Measurements from ENCODE around the gene RBFOX1. TPM values are rescaled to one million over a fixed set of nuclear protein-coding genes. Genes with fewer than 3 reads are reported as not detected.

RBFOX1 gene
- total RNA-seq, 1 experiment from 2014 or later = not detected

DNA sequence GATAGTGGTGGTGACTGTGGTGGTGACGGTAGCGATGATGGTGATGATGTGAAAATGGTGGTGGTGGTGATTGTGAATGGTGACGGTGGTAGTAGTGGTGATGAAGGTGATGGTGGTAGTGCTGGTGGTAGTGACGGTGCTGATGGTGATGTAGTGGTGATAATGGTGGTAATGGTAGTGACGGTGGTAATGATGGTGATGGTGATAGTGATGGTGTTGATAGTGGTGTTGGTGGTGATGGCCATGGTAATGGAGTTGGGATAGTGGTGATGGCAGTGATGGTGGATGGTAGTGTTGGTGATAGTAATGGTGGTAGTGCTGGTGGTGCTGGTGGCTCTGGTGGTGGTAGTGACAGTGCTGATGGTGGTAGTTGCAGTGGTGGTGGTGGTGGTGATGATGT is 14.7 kb upstream of the RBFOX1 start:
- Histone ChIP-seq H3K4me1 (replicated peaks) (no peaks in the 10 kb centered on the region), H3K27me3 (replicated peaks) (no peaks in the 10 kb centered on the region), H3K27ac (no peak overlapping the region), H3K36me3 (no peaks in the 10 kb centered on the region), H3K9me3 (replicated peaks) (0 out of 2 replicates have a peak, but pooled peaks cover 3% of the 10 kb centered on the region), H3K4me3 (no peak overlapping the region)
- DNase-seq (ENCODE audit: low read depth in 1 of 2, low spot score in 2 of 2) = no peak

DNA sequence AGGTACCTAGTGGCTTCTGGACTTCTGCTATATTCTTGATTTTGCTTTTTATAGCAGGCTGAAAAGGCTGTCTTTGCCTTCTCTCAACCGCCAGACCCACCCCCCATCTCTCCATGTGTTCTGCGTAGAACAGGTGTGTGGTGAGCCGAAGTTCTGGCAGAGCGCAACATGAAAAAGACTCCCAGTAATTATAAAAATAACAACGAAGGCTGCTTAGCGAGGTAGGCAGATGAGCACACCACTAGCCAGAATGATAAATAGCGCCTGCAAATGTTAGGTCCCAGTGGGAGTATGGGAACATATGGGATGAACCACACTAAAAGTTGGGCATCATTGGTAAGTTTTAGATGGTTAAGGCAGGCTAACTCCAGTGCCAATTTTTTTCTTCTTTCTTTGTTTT is 14.0 kb upstream of the RBFOX1 start:
- H3K9me3 ChIP-seq (replicated peaks) = 0 out of 2 replicates have a peak, but pooled peaks cover 3% of the 10 kb centered on the region
- H3K4me1 ChIP-seq (replicated peaks) = no peaks in the 10 kb centered on the region
- no peak overlapping the region for H3K27ac ChIP-seq
- no peak for DNase-seq (ENCODE audit: low read depth in 1 of 2, low spot score in 2 of 2)
- H3K4me3 ChIP-seq = no peak overlapping the region
- H3K27me3 ChIP-seq (replicated peaks) = no peaks in the 10 kb centered on the region
- no peaks in the 10 kb centered on the region for H3K36me3 ChIP-seq

- no peak overlapping the region for H3K27ac ChIP-seq
- DNase-seq (ENCODE audit: low read depth in 1 of 2, low spot score in 2 of 2) = no peak
- H3K27me3 ChIP-seq (replicated peaks) = no peaks in the 10 kb centered on the region
- no peak overlapping the region for H3K4me3 ChIP-seq
- H3K4me1 ChIP-seq (replicated peaks) = no peaks in the 10 kb centered on the region
- no peaks in the 10 kb centered on the region for H3K36me3 ChIP-seq
- peaks cover 4% of the 10 kb centered on the region; the same call in 1 of the 2 replicates for H3K9me3 ChIP-seq (replicated peaks)
These were observed 13.1 kb upstream of the RBFOX1 start for GRCh38 chr16:7319514-7319913.

GRCh38 chr16:7321661-7322060 is 11.0 kb upstream of the RBFOX1 start:
- DNase-seq (ENCODE audit: low read depth in 1 of 2, low spot score in 2 of 2) = no peak
- peaks cover 4% of the 10 kb centered on the region; the same call in 1 of the 2 replicates for H3K9me3 ChIP-seq (replicated peaks)
- H3K27me3 ChIP-seq (replicated peaks) = no peaks in the 10 kb centered on the region
- no peak overlapping the region for H3K27ac ChIP-seq
- no peak overlapping the region for H3K4me3 ChIP-seq
- no peaks in the 10 kb centered on the region for H3K4me1 ChIP-seq (replicated peaks)
- H3K36me3 ChIP-seq = no peaks in the 10 kb centered on the region

DNA sequence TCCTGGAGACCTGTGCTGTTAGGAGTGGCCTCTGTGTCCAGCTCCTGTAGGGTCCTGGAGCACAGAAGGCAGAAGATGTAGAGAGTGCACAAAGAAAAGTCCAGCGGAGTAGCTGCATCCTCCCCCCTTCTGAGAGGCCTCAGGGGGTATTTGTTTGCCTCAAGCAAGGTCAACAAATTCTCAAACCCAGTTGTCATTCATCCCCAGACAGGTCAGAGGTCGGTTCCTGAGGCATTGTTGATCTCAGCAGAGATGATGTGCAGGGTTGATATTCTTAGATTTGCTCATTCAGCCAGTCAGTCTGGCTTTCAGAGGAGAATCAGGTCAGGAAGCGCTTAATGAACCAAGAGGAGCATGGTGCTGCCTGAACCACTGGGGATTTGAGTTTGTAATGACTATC is 8.3 kb upstream of the RBFOX1 start:
- H3K36me3 ChIP-seq = no peaks in the 10 kb centered on the region
- H3K9me3 ChIP-seq (replicated peaks) = peaks cover 4% of the 10 kb centered on the region; the same call in 1 of the 2 replicates
- no peaks in the 10 kb centered on the region for H3K4me1 ChIP-seq (replicated peaks)
- H3K27ac ChIP-seq = no peak overlapping the region
- H3K27me3 ChIP-seq (replicated peaks) = no peaks in the 10 kb centered on the region
- no peak for DNase-seq (ENCODE audit: low read depth in 1 of 2, low spot score in 2 of 2)
- H3K4me3 ChIP-seq = no peak overlapping the region

DNA sequence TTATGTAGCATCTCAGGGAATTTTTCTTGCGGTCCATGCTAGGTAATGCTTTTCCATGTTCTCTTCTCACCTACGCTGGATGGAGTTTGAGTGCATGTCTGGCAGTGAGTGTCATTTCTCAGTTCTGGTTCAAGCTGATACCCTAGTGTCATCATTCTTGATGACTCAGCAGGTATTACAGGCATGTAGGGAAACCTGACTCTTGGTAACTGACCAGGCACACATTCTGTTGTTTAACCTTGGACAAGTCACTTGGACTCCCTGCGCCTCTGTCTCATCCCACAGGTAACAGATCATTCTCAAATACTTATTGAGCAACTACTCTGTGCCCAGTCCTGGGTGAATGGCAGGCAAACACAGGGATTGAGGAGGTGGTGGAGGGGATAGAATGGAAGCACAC is 6.8 kb upstream of the RBFOX1 start:
- no peak for DNase-seq (ENCODE audit: low read depth in 1 of 2, low spot score in 2 of 2)
- Histone ChIP-seq H3K27ac (no peak overlapping the region), H3K9me3 (replicated peaks) (peaks cover 4% of the 10 kb centered on the region; the same call in 1 of the 2 replicates), H3K4me1 (replicated peaks) (no peaks in the 10 kb centered on the region), H3K36me3 (no peaks in the 10 kb centered on the region), H3K4me3 (no peak overlapping the region), H3K27me3 (replicated peaks) (no peaks in the 10 kb centered on the region)

GRCh38 chr16:7330709-7331108 is 1.9 kb upstream of the RBFOX1 start:
- Histone ChIP-seq H3K27ac (no peak overlapping the region), H3K9me3 (replicated peaks) (0 out of 2 replicates have a peak, but pooled peaks cover 3% of the 10 kb centered on the region), H3K27me3 (replicated peaks) (no peaks in the 10 kb centered on the region), H3K4me3 (no peak overlapping the region), H3K4me1 (replicated peaks) (no peaks in the 10 kb centered on the region), H3K36me3 (no peaks in the 10 kb centered on the region)
- no peak for DNase-seq (ENCODE audit: low read depth in 1 of 2, low spot score in 2 of 2)

- no peaks in the 10 kb centered on the region for H3K27me3 ChIP-seq (replicated peaks)
- H3K4me1 ChIP-seq (replicated peaks) = no peaks in the 10 kb centered on the region
- H3K4me3 ChIP-seq = no peak overlapping the region
- peaks cover 10% of the 10 kb centered on the region for H3K9me3 ChIP-seq (replicated peaks)
- no peak overlapping the region for H3K27ac ChIP-seq
- no peak for DNase-seq (ENCODE audit: low read depth in 1 of 2, low spot score in 2 of 2)
- H3K36me3 ChIP-seq = no peaks in the 10 kb centered on the region
These were observed 648 bp upstream of the RBFOX1 start for GRCh38 chr16:7331997-7332396.

- no peak for DNase-seq (ENCODE audit: low read depth in 1 of 2, low spot score in 2 of 2)
- H3K27me3 ChIP-seq (replicated peaks) = no peaks in the 10 kb centered on the region
- no peaks in the 10 kb centered on the region for H3K4me1 ChIP-seq (replicated peaks)
- no peak overlapping the region for H3K4me3 ChIP-seq
- peaks cover 10% of the 10 kb centered on the region for H3K9me3 ChIP-seq (replicated peaks)
- H3K36me3 ChIP-seq = no peaks in the 10 kb centered on the region
- no peak overlapping the region for H3K27ac ChIP-seq
These were observed 608 bp downstream of the RBFOX1 start for GRCh38 chr16:7333180-7333725.

- Histone ChIP-seq H3K27me3 (replicated peaks) (no peaks in the 10 kb centered on the region), H3K9me3 (replicated peaks) (peaks cover 10% of the 10 kb centered on the region), H3K4me1 (replicated peaks) (no peaks in the 10 kb centered on the region), H3K4me3 (no peak overlapping the region), H3K27ac (no peak overlapping the region), H3K36me3 (no peaks in the 10 kb centered on the region)
- no peak for DNase-seq (ENCODE audit: low read depth in 1 of 2, low spot score in 2 of 2)
These were observed 2.3 kb downstream of the RBFOX1 start for GRCh38 chr16:7334801-7335560.

- no peaks in the 10 kb centered on the region for H3K4me1 ChIP-seq (replicated peaks)
- H3K36me3 ChIP-seq = no peaks in the 10 kb centered on the region
- no peaks in the 10 kb centered on the region for H3K27me3 ChIP-seq (replicated peaks)
- H3K27ac ChIP-seq = no peak overlapping the region
- peaks cover 10% of the 10 kb centered on the region for H3K9me3 ChIP-seq (replicated peaks)
- DNase-seq (ENCODE audit: low read depth in 1 of 2, low spot score in 2 of 2) = no peak
- H3K4me3 ChIP-seq = no peak overlapping the region
These were observed 3.5 kb downstream of the RBFOX1 start for GRCh38 chr16:7335991-7336634.

- Histone ChIP-seq H3K27ac (no peak overlapping the region), H3K9me3 (replicated peaks) (peaks cover 10% of the 10 kb centered on the region), H3K4me3 (no peak overlapping the region), H3K36me3 (no peaks in the 10 kb centered on the region), H3K27me3 (replicated peaks) (no peaks in the 10 kb centered on the region), H3K4me1 (replicated peaks) (no peaks in the 10 kb centered on the region)
- DNase-seq (ENCODE audit: low read depth in 1 of 2, low spot score in 2 of 2) = no peak
These were observed 4.1 kb downstream of the RBFOX1 start for GRCh38 chr16:7336742-7337141.

DNA sequence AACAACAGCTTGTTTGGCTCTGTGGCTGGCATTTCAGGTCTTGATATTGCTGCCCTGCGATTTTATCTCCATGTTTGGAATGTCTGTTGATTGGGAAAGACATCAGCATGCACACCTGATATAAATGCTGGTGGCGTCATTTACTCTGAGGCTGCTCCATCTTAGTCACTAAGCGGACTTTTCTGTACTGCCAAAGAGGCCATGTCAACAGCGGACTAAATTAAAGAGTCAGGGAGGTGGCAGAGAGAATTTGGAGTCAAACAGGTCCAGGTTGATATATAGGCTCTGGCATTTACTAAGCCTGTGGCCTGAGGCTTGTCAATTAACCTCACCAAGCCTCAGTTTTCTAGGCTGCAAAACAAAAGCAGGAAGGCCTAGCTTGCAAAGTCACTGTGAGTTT is 6.2 kb downstream of the RBFOX1 start:
- Histone ChIP-seq H3K27ac (no peak overlapping the region), H3K9me3 (replicated peaks) (peaks cover 8% of the 10 kb centered on the region), H3K4me1 (replicated peaks) (no peaks in the 10 kb centered on the region), H3K27me3 (replicated peaks) (no peaks in the 10 kb centered on the region), H3K36me3 (no peaks in the 10 kb centered on the region), H3K4me3 (no peak overlapping the region)
- DNase-seq (ENCODE audit: low read depth in 1 of 2, low spot score in 2 of 2) = no peak

DNA sequence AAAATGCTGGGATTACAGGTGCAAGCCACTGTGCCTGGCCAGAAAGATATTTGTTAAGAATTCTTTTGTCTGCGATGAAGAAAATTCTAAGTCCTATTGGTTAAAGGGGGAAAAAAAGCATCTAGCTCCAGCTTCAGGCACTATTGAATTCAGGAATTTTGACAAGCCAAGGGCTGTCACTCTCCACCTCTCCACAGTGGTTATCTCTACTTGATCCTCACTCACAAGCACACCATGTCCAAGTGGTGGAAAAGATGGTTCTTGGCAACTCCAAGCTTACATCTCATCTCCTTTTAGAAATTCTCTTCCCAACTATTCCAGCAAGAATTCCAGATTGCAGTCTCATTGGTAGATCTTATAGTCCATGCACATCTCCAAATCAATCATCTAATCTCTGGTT is 7.1 kb downstream of the RBFOX1 start:
- Histone ChIP-seq H3K9me3 (replicated peaks) (peaks cover 8% of the 10 kb centered on the region), H3K36me3 (no peaks in the 10 kb centered on the region), H3K4me3 (no peak overlapping the region), H3K27me3 (replicated peaks) (no peaks in the 10 kb centered on the region), H3K27ac (no peak overlapping the region), H3K4me1 (replicated peaks) (no peaks in the 10 kb centered on the region)
- no peak for DNase-seq (ENCODE audit: low read depth in 1 of 2, low spot score in 2 of 2)
